ENCODE data around the gene TMEM141.

DNA sequence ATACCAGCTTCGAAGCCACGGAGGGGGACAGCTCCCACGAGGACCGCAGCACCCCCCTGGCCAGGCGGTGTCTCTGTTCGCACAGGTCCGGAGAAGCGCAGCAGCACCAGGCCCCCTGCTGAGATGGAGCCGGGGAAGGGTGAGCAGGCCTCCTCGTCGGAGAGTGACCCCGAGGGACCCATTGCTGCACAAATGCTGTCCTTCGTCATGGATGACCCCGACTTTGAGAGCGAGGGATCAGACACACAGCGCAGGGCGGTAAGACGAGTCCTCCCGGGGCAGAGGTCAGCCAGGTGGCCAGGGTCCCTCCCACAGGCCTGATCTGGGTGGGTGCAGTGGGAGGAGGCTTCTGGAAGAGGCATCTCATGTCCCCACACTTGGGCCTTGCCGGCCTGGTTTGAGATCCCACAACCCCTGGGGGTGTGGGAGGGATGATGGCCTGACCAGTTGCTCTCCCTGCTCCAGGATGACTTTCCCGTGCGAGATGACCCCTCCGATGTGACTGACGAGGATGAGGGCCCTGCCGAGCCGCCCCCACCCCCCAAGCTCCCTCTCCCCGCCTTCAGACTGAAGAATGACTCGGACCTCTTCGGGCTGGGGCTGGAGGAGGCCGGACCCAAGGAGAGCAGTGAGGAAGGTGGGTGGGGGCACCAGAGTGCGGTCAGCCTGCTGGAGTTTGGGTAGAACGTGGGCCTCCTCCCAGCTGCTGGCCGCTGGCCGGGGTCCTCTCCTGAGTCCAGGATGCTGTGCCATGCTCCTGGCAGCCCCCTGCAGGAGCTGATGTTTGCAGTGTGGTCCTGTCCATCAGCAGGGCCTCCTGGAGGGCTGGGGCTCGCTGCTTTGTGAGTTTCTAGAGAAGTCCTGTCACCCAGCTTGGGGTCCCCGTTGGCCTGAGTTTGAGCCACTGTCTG is 48.3 kb downstream of the TMEM141 start:
- TF ChIP-seq, protein P1, sequence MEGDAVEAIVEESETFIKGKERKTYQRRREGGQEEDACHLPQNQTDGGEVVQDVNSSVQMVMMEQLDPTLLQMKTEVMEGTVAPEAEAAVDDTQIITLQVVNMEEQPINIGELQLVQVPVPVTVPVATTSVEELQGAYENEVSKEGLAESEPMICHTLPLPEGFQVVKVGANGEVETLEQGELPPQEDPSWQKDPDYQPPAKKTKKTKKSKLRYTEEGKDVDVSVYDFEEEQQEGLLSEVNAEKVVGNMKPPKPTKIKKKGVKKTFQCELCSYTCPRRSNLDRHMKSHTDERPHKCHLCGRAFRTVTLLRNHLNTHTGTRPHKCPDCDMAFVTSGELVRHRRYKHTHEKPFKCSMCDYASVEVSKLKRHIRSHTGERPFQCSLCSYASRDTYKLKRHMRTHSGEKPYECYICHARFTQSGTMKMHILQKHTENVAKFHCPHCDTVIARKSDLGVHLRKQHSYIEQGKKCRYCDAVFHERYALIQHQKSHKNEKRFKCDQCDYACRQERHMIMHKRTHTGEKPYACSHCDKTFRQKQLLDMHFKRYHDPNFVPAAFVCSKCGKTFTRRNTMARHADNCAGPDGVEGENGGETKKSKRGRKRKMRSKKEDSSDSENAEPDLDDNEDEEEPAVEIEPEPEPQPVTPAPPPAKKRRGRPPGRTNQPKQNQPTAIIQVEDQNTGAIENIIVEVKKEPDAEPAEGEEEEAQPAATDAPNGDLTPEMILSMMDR (IDR thresholded peaks at IDR 0.05; ENCODE audit: borderline replicate concordance, extremely low read depth, low read length, poor library complexity, severe bottlenecking), result no peak
- TF ChIP-seq EZH2 (IDR thresholded peaks at IDR 0.05; ENCODE audit: borderline replicate concordance, low read depth, low read length, severe bottlenecking), result no peak
